SK-N-SH (cell line): ENCODE results near the gene PCSK5. TPM values are rescaled to one million over a fixed set of nuclear protein-coding genes. Genes with fewer than 3 reads are reported as not detected.

Experiments used
- CTCF ChIA-PET: fragments of 300-600, 350-600 bp; formaldehyde crosslinking; extraction: SDS; loops from one replicate; lab custom pipeline; 2021; lab: Yijun Ruan, JAX
- POLR2A ChIA-PET: fragments of 350-600 bp; sonication (Branson Sonifier 250); formaldehyde crosslinking; extraction: SDS; loops from one replicate; lab custom pipeline; 2020; ENCODE audit warnings: antibody characterized with exemption, inconsistent platforms; lab: Yijun Ruan, JAX
- DNase-seq: peaks from one replicate; pipeline ENCODE4 v3.0.0; 2012
- H2AFZ ChIP-seq: fragments of 200-600 bp; sonication (generic); 2 replicates; pipeline ENCODE4 v1.8.1; 2016; ENCODE audit warnings: antibody characterized with exemption, mild to moderate bottlenecking, low read depth
- H3F3A ChIP-seq: fragments of 200-600 bp; sonication (generic); replicated peaks from 2 replicates; pipeline ENCODE3; 2016; ENCODE audit warnings: antibody characterized with exemption, mild to moderate bottlenecking; ENCODE audit not compliant: insufficient read depth
- H3K27ac ChIP-seq, 2 experiments: fragments of 200-500 bp in 1 of 2; fragments of 200-600 bp in 1 of 2; sonication (Bioruptor generic) in 1 of 2; sonication (generic), shearing (Covaris generic) in 1 of 2; 2 replicates each; pipeline versions ENCODE4 v1.5.1 to v1.6.1; 2014 to 2016; ENCODE audit warnings: low read depth in 2 of 2, inconsistent platforms in 1 of 2, low read length in 1 of 2, mild to moderate bottlenecking in 1 of 2, mixed read lengths in 1 of 2
- H3K27me3 ChIP-seq: fragments of 200-600 bp; sonication (generic), shearing (Covaris generic); 2 replicates; pipeline ENCODE4 v1.6.1; 2016; ENCODE audit warnings: mixed run types; ENCODE audit not compliant: insufficient read depth
- H3K36me3 ChIP-seq, 2 experiments: fragments of 200-500 bp in 1 of 2; fragments of 200-600 bp in 1 of 2; sonication (Bioruptor generic) in 1 of 2; sonication (generic) in 1 of 2; replicated peaks in 1 of 2; 2 replicates each; pipeline versions ENCODE3 to v1.5.1; 2014 to 2016; ENCODE audit warnings: low read length in 1 of 2, mild to moderate bottlenecking in 1 of 2; ENCODE audit not compliant: insufficient read depth in 2 of 2, control insufficient read depth in 1 of 2
- H3K4me1 ChIP-seq, 2 experiments: fragments of 200-500 bp in 1 of 2; fragments of 200-600 bp in 1 of 2; sonication (Bioruptor generic) in 1 of 2; sonication (generic), shearing (Covaris generic) in 1 of 2; 2 replicates each; pipeline versions ENCODE4 v1.5.1 to v1.6.1; 2014 to 2016; ENCODE audit warnings: low read depth in 1 of 2, low read length in 1 of 2, mixed run types in 1 of 2; ENCODE audit not compliant: insufficient read depth in 2 of 2, control insufficient read depth in 1 of 2
- H3K4me2 ChIP-seq: fragments of 200-600 bp; sonication (generic), shearing (Covaris generic); 2 replicates; pipeline ENCODE4 v1.6.1; 2017; ENCODE audit warnings: mixed run types
- H3K4me3 ChIP-seq, 2 experiments: fragments of 200-500 bp in 1 of 2; fragments of 200-600 bp in 1 of 2; sonication (Bioruptor generic) in 1 of 2; sonication (generic), shearing (Covaris generic) in 1 of 2; 2 replicates each; pipeline versions ENCODE4 v1.5.1 to v1.8.1; 2014 to 2016; ENCODE audit warnings: low read depth in 2 of 2, inconsistent platforms in 1 of 2, low read length in 1 of 2, mild to moderate bottlenecking in 1 of 2, mixed read lengths in 1 of 2, moderate library complexity in 1 of 2
- H3K79me2 ChIP-seq: fragments of 200-600 bp; sonication (generic); 2 replicates; pipeline ENCODE4 v1.8.1; 2017; ENCODE audit warnings: mild to moderate bottlenecking; ENCODE audit not compliant: insufficient read depth
- H3K9ac ChIP-seq: fragments of 200-600 bp; sonication (generic); 2 replicates; pipeline ENCODE4 v1.6.1; 2017; ENCODE audit warnings: mixed run types
- H3K9me2 ChIP-seq: fragments of 200-600 bp; sonication (generic); 2 replicates; pipeline ENCODE4 v1.6.1; 2017; ENCODE audit warnings: mixed run types
- H3K9me3 ChIP-seq: fragments of 200-600 bp; sonication (generic); 2 replicates; pipeline ENCODE4 v1.6.1; 2017; ENCODE audit warnings: mixed run types, mild to moderate bottlenecking, moderate library complexity
- H4K20me1 ChIP-seq: fragments of 200-600 bp; sonication (generic); 2 replicates; pipeline ENCODE4 v1.6.1; 2017; ENCODE audit warnings: mild to moderate bottlenecking, mixed run types; ENCODE audit not compliant: insufficient read depth
- CTCF ChIP-seq: fragments of 200-600 bp; sonication (generic); IDR thresholded peaks from 2 replicates; pipeline ENCODE4 v1.6.1; 2017; ENCODE audit warnings: antibody characterized with exemption, mild to moderate bottlenecking, moderate library complexity
- EZH2phosphoT487 ChIP-seq: fragments of 200-600 bp; sonication (generic); IDR thresholded peaks from 2 replicates; pipeline ENCODE4 v1.6.1; 2017; ENCODE audit warnings: low read depth, mixed run types, mild to moderate bottlenecking, antibody characterized with exemption, moderate library complexity, borderline replicate concordance
- FOSL2 ChIP-seq: IDR thresholded peaks from 2 replicates; pipeline ENCODE4 v1.4.0; 2012; ENCODE audit warnings: low read depth, mild to moderate bottlenecking, moderate library complexity, borderline replicate concordance
- GATA2 ChIP-seq: sonication (generic); formaldehyde crosslinking; IDR thresholded peaks from 2 replicates; pipeline ENCODE4 v1.5.0; 2020; ENCODE audit warnings: mild to moderate bottlenecking, missing genetic modification reagents
- JUND ChIP-seq: IDR thresholded peaks from 2 replicates; pipeline ENCODE4 v1.4.0; 2012
- MEF2A ChIP-seq: IDR thresholded peaks from 2 replicates; pipeline ENCODE4 v1.4.0; 2012; ENCODE audit warnings: low read depth, borderline replicate concordance
- NFIC ChIP-seq: IDR thresholded peaks from 2 replicates; pipeline ENCODE4 v1.4.0; 2012; ENCODE audit warnings: borderline replicate concordance
- RAD21 ChIP-seq: IDR thresholded peaks from 2 replicates; pipeline ENCODE4 v1.6.1; 2012; ENCODE audit warnings: mild to moderate bottlenecking, low read length
- RCOR1 ChIP-seq: fragments of 150-350 bp; IDR thresholded peaks from 2 replicates; pipeline ENCODE4 v1.6.1; 2017; ENCODE audit warnings: antibody characterized with exemption, low read length
- REST ChIP-seq: IDR thresholded peaks from 2 replicates; pipeline ENCODE4 v1.6.1; 2012; ENCODE audit warnings: mild to moderate bottlenecking, low read depth, low read length, moderate library complexity
- RFX5 ChIP-seq: IDR thresholded peaks from 2 replicates; pipeline ENCODE4 v1.6.1; 2012; ENCODE audit warnings: mild to moderate bottlenecking, improper control_type of control experiment, low read length
- SIN3A ChIP-seq: IDR thresholded peaks from 2 replicates; pipeline ENCODE4 v1.6.1; 2012; ENCODE audit warnings: low read depth, mild to moderate bottlenecking, low read length, moderate library complexity, borderline replicate concordance
- TAF1 ChIP-seq: IDR thresholded peaks from 2 replicates; pipeline ENCODE4 v1.6.1; 2012; ENCODE audit warnings: low read depth, mild to moderate bottlenecking, low read length, moderate library complexity, borderline replicate concordance
- YY1 ChIP-seq: IDR thresholded peaks from 2 replicates; pipeline ENCODE4 v1.4.0; 2012; ENCODE audit warnings: low read depth, mild to moderate bottlenecking
- WGBS: methylation state at CpG from one replicate; pipeline ENCODE4 v1.1.6; 2017; ENCODE audit warnings: low lambda C conversion rate; 5-methylcytosine and 5-hydroxymethylcytosine counted together
- polyA plus RNA-seq, 3 experiments: library from polyadenylated mRNA; depleted of rRNA; stranded (reverse); fragments of >200 nt; gene quantifications; 2 replicates each; pipeline ENCODE4 v1.2.3, GENCODE V29; 2012
- TF ChIP-seq, protein P1 (sequence below): IDR thresholded peaks from 2 replicates; pipeline ENCODE4; 2012
- TF ChIP-seq, protein P2 (sequence below): IDR thresholded peaks from 2 replicates; pipeline ENCODE4 v1.4.0; 2012; ENCODE audit warnings: low read depth, borderline replicate concordance

The PCSK5 gene
- polyA plus RNA-seq, 1 of the 3 experiments (the other 2 are of a cell fraction): 0.08 TPM

DNA sequence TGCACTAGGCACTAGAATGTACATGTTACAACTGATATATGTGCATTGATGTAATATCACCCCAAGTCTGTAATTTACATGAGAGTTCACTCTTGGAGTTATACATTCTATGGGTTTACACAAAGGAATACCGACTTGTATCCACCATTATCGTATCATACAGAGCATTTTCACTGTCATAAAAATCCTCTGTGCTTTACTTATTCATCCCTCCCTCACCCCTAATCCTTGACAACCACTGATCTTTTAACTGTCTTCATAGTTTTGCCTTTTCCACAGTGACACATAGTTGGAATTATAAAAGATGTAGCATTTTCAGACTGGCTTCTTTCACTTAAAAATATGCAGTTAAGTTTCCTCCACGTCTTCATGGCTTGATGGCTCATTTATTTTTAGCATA, 514.9 kb downstream of the PCSK5 start:
- H3K4me1 ChIP-seq: peaks cover 0 to 4% of the 10 kb centered on the region in 2 experiments; a peak in 1 of 4 replicates
- DNase-seq: no peak
- CTCF ChIA-PET: interaction anchor here (0.6 to 4.2 kb wide), 3 partner anchors 11 to 720 kb away, joined by 3 to 20 read pairs (median 7); partner anchors contain the start of gene RFK
- TF ChIP-seq JUND (no peak), RAD21 (no peak), MEF2A (no peak), TAF1 (no peak), YY1 (no peak), EZH2phosphoT487 (no peak), GATA2 (CRISPR knock-in tag) (no peak), NFIC (no peak), SIN3A (no peak), CTCF (no peak), RCOR1 (no peak), RFX5 (no peak), FOSL2 (no peak)
- TF ChIP-seq, protein P1, sequence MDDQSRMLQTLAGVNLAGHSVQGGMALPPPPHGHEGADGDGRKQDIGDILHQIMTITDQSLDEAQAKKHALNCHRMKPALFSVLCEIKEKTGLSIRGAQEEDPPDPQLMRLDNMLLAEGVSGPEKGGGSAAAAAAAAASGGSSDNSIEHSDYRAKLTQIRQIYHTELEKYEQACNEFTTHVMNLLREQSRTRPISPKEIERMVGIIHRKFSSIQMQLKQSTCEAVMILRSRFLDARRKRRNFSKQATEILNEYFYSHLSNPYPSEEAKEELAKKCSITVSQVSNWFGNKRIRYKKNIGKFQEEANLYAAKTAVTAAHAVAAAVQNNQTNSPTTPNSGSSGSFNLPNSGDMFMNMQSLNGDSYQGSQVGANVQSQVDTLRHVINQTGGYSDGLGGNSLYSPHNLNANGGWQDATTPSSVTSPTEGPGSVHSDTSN: no peak
- TF ChIP-seq, all 33 proteins: peak for 0
- Histone ChIP-seq H3K79me2 (no peaks in the 10 kb centered on the region), H4K20me1 (no peaks in the 10 kb centered on the region), H3K9me2 (no peaks in the 10 kb centered on the region), H3K36me3 (no peaks in the 10 kb centered on the region), H3K9ac (no peak overlapping the region), H2AFZ (no peak overlapping the region), H3F3A (peaks cover 4% of the 10 kb centered on the region), H3K9me3 (no peaks in the 10 kb centered on the region), H3K27me3 (no peaks in the 10 kb centered on the region; the same call in 1 of the 2 replicates), H3K27ac (no peak overlapping the region), H3K4me2 (no peak overlapping the region), H3K4me3 (no peak overlapping the region)
- POLR2A ChIA-PET: no interaction called here
- 41% methylated on average over 3 of the region's 3 CpGs for WGBS

DNA sequence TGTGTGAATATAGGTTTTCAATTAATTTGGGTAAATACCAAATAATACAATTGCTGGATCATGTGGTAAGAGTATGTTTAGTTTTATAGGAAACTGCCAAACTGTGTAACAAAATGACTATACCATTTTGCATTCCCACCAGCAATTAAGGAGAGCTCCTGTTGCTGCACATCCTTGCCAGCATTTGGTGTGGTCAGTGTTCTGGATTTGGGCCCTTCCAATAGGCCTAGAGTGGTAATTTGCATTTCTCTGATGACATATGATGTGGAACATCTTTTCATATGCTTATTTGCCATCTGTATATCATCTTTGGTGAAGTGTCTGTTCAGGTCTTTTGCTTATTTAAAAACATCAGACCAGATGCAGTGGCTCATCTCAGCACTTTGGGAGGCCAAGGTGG, 515.4 kb downstream of the PCSK5 start:
- Histone ChIP-seq H3F3A (peaks cover 4% of the 10 kb centered on the region), H4K20me1 (no peaks in the 10 kb centered on the region), H3K27ac (no peak overlapping the region), H3K4me3 (no peak overlapping the region), H3K4me1 (peaks cover 0 to 4% of the 10 kb centered on the region in 2 experiments; a peak in 1 of 4 replicates), H3K36me3 (no peaks in the 10 kb centered on the region), H2AFZ (no peak overlapping the region), H3K9ac (no peak overlapping the region), H3K9me3 (no peaks in the 10 kb centered on the region), H3K4me2 (no peak overlapping the region), H3K27me3 (no peaks in the 10 kb centered on the region; the same call in 1 of the 2 replicates), H3K9me2 (no peaks in the 10 kb centered on the region), H3K79me2 (no peaks in the 10 kb centered on the region)
- ChIA-PET POLR2A (no interaction called here), CTCF (interaction anchor here (0.6 to 4.2 kb wide), 3 partner anchors 11 to 719 kb away, joined by 3 to 20 read pairs (median 7); partner anchors contain the start of gene RFK)
- DNase-seq: no peak
- TF ChIP-seq REST: no peak
- no peak for TF ChIP-seq NFIC
- TF ChIP-seq CTCF: no peak
- TF ChIP-seq, protein P2, sequence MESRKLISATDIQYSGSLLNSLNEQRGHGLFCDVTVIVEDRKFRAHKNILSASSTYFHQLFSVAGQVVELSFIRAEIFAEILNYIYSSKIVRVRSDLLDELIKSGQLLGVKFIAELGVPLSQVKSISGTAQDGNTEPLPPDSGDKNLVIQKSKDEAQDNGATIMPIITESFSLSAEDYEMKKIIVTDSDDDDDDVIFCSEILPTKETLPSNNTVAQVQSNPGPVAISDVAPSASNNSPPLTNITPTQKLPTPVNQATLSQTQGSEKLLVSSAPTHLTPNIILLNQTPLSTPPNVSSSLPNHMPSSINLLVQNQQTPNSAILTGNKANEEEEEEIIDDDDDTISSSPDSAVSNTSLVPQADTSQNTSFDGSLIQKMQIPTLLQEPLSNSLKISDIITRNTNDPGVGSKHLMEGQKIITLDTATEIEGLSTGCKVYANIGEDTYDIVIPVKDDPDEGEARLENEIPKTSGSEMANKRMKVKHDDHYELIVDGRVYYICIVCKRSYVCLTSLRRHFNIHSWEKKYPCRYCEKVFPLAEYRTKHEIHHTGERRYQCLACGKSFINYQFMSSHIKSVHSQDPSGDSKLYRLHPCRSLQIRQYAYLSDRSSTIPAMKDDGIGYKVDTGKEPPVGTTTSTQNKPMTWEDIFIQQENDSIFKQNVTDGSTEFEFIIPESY: no peak
